Stimulated activated CD8-positive, alpha-beta memory T cell treated with anti-CD3 and anti-CD28 coated beads, Interleukin-12 subunit alpha, Interleukin-12 subunit beta, amount 100 ng/mL, for 1 hour (primary cell): ENCODE data around the gene MCM3AP.
"Not testable (repeated sequence)": the region's sequence is repeated elsewhere in the genome, so short reads cannot be mapped to it uniquely, and the experiment has no call there.

Experiments
- DNase-seq: peaks from one replicate; pipeline ENCODE4 v3.0.0-alpha.2; 2020; ENCODE audit warnings: low read depth

Gene MCM3AP

GRCh38 chr21:46203203-46203600 lies 82.2 kb downstream of the MCM3AP start:
- DNase-seq = no peak

GRCh38 chr21:46202592-46203202 lies 82.7 kb downstream of the MCM3AP start:
- no peak for DNase-seq

GRCh38 chr21:46200877-46201803 lies 84.3 kb downstream of the MCM3AP start:
- DNase-seq = not testable (repeated sequence)

- no peak for DNase-seq
Measured at GRCh38 chr21:46199436-46200373, 85.7 kb downstream of the MCM3AP start.

GRCh38 chr21:46196733-46197132 lies 88.7 kb downstream of the MCM3AP start:
- no peak for DNase-seq

GRCh38 chr21:46195595-46196195 lies 89.7 kb downstream of the MCM3AP start:
- DNase-seq = no peak

GRCh38 chr21:46194374-46195334 lies 90.8 kb downstream of the MCM3AP start:
- no peak for DNase-seq

GRCh38 chr21:46193829-46194373 lies 91.5 kb downstream of the MCM3AP start:
- no peak for DNase-seq

- no peak for DNase-seq
Measured at GRCh38 chr21:46191686-46192575, 93.5 kb downstream of the MCM3AP start.

- DNase-seq = no peak
Measured at GRCh38 chr21:46191257-46191685, 94.1 kb downstream of the MCM3AP start.

GRCh38 chr21:46190491-46191131 lies 94.8 kb downstream of the MCM3AP start:
- no peak for DNase-seq

GRCh38 chr21:46189959-46190490 lies 95.4 kb downstream of the MCM3AP start:
- DNase-seq = no peak

GRCh38 chr21:46189213-46189958 lies 96.0 kb downstream of the MCM3AP start:
- no peak for DNase-seq

GRCh38 chr21:46188226-46189212 lies 96.9 kb downstream of the MCM3AP start:
- no peak for DNase-seq

- no peak for DNase-seq
Measured at GRCh38 chr21:46187814-46188213, 97.6 kb downstream of the MCM3AP start.

- no peak for DNase-seq
Measured at GRCh38 chr21:46187261-46187660, 98.2 kb downstream of the MCM3AP start.
